HepG2 (cell line): Measurements from ENCODE around the gene TCFL5. TPM values are rescaled to one million over a fixed set of nuclear protein-coding genes. Genes with fewer than 3 reads are reported as not detected.
A peak's percentile ranks its signal among the peaks of the same experiment; 100 is the strongest.

Experiments used
- AFF4 ChIP-seq: sonication (generic); formaldehyde crosslinking; IDR thresholded peaks from 2 replicates; pipeline ENCODE4 v1.4.0; 2020; ENCODE audit warnings: missing genetic modification reagents
- ETV5 ChIP-seq: IDR thresholded peaks from 2 replicates; pipeline ENCODE4 v1.6.1; 2018; ENCODE audit warnings: missing biosample characterization, missing genetic modification reagents, inconsistent platforms, borderline replicate concordance
- FOXA3 ChIP-seq: IDR thresholded peaks from 2 replicates; pipeline ENCODE4 v1.6.1; 2016; ENCODE audit warnings: missing genetic modification reagents, missing compliant biosample characterization
- GRHL1 ChIP-seq: sonication (generic); formaldehyde crosslinking; conservative IDR thresholded peaks from 2 replicates; pipeline ENCODE4 v1.8.0; 2022; ENCODE audit warnings: missing genetic modification reagents
- MTF1 ChIP-seq: sonication (generic); formaldehyde crosslinking; IDR thresholded peaks from 2 replicates; pipeline ENCODE4 v1.5.0; 2020; ENCODE audit warnings: missing genetic modification reagents
- RBM39 ChIP-seq: fragments of 200-400 bp; formaldehyde crosslinking; IDR thresholded peaks from one replicate; pipeline ENCODE4 v1.6.1; 2018; ENCODE audit warnings: antibody characterized with exemption, mild to moderate bottlenecking, low read depth, low read length; ENCODE audit not compliant: poor library complexity, severe bottlenecking
- ZMAT5 ChIP-seq: sonication (generic); formaldehyde crosslinking; IDR thresholded peaks from 2 replicates; pipeline ENCODE4 v1.5.0; 2020; ENCODE audit warnings: mild to moderate bottlenecking, low read depth, missing genetic modification reagents, borderline replicate concordance
- ZNF142 ChIP-seq: sonication (generic); formaldehyde crosslinking; IDR thresholded peaks from 2 replicates; pipeline ENCODE4 v1.4.0; 2020; ENCODE audit warnings: missing genetic modification reagents
- ZNF3 ChIP-seq: IDR thresholded peaks from 2 replicates; pipeline ENCODE4 v1.7.0; 2017; ENCODE audit warnings: inconsistent platforms
- ZNF33B ChIP-seq: sonication (generic); formaldehyde crosslinking; IDR thresholded peaks from 2 replicates; pipeline ENCODE4 v1.5.1; 2020; ENCODE audit warnings: mild to moderate bottlenecking, missing genetic modification reagents
- ZNF354B ChIP-seq: sonication (generic); formaldehyde crosslinking; IDR thresholded peaks from 2 replicates; pipeline ENCODE4 v1.8.0; 2022; ENCODE audit warnings: mild to moderate bottlenecking, missing genetic modification reagents
- ZNF672 ChIP-seq: sonication (generic); formaldehyde crosslinking; IDR thresholded peaks from 2 replicates; pipeline ENCODE4 v1.8.1; 2022; ENCODE audit warnings: missing genetic modification reagents
- ZNF773 ChIP-seq: sonication (generic); formaldehyde crosslinking; IDR thresholded peaks from 2 replicates; pipeline ENCODE4 v1.4.0; 2020; ENCODE audit warnings: missing genetic modification reagents, borderline replicate concordance
- ZNF800 ChIP-seq: sonication (generic); formaldehyde crosslinking; IDR thresholded peaks from 2 replicates; pipeline ENCODE4 v1.4.0; 2020; ENCODE audit warnings: missing genetic modification reagents
- polyA plus RNA-seq, 8 experiments: library from polyadenylated mRNA; depleted of rRNA in 3 of 8; stranded (reverse) in 7 of 8; unstranded in 1 of 8; fragments of >200 nt; fragmentation: Illumina TruSeq in 4 of 8; extraction: Trizol in 4 of 8; gene quantifications; 2 replicates each; pipeline versions ENCODE4 v1.2.1 to v1.2.3, GENCODE V29; 2011 to 2016; ENCODE audit warnings: low read depth in 4 of 8, missing spikeins in 1 of 8, mixed read lengths in 1 of 8; ENCODE audit not compliant: insufficient read depth in 1 of 8
- total RNA-seq, 5 experiments: library from RNA; depleted of rRNA; stranded (reverse); fragments of >200 nt; fragmentation: Illumina TruSeq; extraction: Trizol; gene quantifications; 2 replicates each; pipeline ENCODE4 v1.2.3, GENCODE V29; 2016; ENCODE audit warnings: low read depth in 1 of 5

TCFL5 gene
- total and polyA plus RNA-seq, 2 of the 13 experiments (the other 11 are each of a cell fraction or from before 2014, with no cell fraction given), result 14.8 to 20.0 TPM

GRCh38 chr20:62860391-62860923, 1.2 kb downstream of the TCFL5 start (continued):
- TF ChIP-seq ZNF142 (CRISPR knock-in tag) (no peak), ZNF800 (CRISPR knock-in tag) (no peak), ZNF672 (CRISPR knock-in tag) (no peak), MTF1 (CRISPR knock-in tag) (no peak), RBM39 (no peak), ZNF773 (no peak), ZNF33B (CRISPR knock-in tag) (no peak), ZNF354B (CRISPR knock-in tag) (no peak), GRHL1 (CRISPR knock-in tag) (no peak), FOXA3 (CRISPR knock-in tag) (no peak), AFF4 (no peak), ETV5 (CRISPR knock-in tag) (0 out of 2 replicates have a peak, but pooled peaks have one; percentile 32), ZMAT5 (CRISPR knock-in tag) (no peak), ZNF3 (CRISPR knock-in tag) (no peak)
